Adrenal gland (tissue), 5 donors: ENCODE measurements around the gene MACF1.

ENCODE experiments used
- CTCF ChIP-seq, 6 experiments: fragments of 450-650 bp in 4 of 6; fragments of 200-600 bp in 2 of 6; sonication (generic) in 1 of 6; IDR thresholded peaks; 1 replicate in 5 of 6; 2 replicates in 1 of 6; pipeline versions ENCODE4 v1.5.1 to v1.8.0; 2016 to 2021; ENCODE audit warnings: antibody characterized with exemption in 6 of 6, mild to moderate bottlenecking in 2 of 6, moderate library complexity in 1 of 6
- POLR2A ChIP-seq, 2 donors: fragments of 450-650 bp; IDR thresholded peaks; one replicate each; pipeline ENCODE4 v1.6.1; 2017; ENCODE audit warnings: antibody characterized with exemption in 2 of 2, mild to moderate bottlenecking in 2 of 2, moderate library complexity in 1 of 2
- donor health status: DM: no; HTN: no; CAD: no.

GRCh38 chr1:39441797-39442196 is 237.3 kb downstream of the MACF1 start:
- no peak for TF ChIP-seq POLR2A (IDR thresholded peaks at IDR 0.05)
- TF ChIP-seq CTCF (IDR thresholded peaks at IDR 0.05): no peak
